HG03378 (cell line): ENCODE results near the gene PCYT1A.
"Not testable (repeated sequence)": the region's sequence is repeated elsewhere in the genome, so short reads cannot be mapped to it uniquely, and the experiment has no call there.

Experiments used
- ATAC-seq: cut with Tn5 transposase; IDR thresholded peaks from one replicate; pipeline ENCODE4 v1.9.1; 2021; ENCODE audit warnings: mild to moderate bottlenecking, moderate library complexity; ENCODE audit not compliant: unreplicated experiment

The PCYT1A gene

DNA sequence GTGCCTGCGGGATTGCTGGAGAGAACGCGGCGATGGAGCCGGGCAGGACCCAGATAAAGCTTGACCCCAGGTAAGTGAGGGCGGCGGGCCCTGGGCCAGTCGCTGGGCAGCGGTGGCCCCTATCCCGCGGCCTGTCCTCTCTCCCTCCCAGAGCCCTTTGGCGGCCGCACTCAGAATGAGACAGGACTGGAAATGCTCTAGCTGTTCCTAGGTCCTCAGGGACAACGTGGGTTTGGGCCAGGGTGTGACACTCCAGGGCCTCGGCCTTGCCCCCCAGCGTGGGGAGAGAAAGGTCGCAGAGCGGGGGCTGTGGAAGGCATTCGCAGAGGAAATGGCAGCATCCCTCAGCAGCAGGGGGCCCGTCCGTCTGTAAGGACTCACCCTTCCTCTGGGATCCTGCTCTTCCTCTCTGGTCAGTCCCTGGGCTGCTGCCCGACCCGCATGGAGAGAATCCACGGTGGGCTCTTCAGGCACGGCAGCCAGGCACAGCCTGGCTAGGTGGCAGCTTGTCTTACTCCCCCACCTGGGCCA, 70.8 kb downstream of the PCYT1A start:
- no peak for ATAC-seq

DNA sequence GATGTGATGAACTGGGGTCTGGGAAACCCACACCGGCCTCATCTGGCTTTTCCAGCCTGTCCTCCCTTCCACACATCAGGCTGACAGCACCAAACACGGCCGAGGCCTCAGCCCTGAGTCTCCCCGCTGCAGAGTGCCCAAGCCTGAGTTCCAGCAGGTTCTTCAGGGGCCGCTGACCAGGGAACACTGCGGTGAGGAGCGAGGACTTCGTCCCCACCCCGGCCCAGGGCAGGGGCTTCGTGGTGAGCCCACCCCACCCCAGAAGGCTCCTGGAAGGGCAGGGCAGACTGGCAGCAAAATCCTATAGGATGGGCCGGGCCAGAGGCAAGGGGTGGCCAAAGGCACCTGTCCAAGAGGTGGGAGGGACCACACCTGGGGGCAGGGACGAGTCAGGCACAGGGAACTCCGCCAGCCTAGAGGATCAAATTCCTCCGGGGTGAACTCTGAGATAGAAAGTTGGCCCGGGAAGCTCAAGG, 71.4 kb downstream of the PCYT1A start, which contains the start of gene SLC51A:
Gene SLC51A, plus strand, starts transcription at position 446 of the 476 bp plus-strand sequence. CDS start 179 bp downstream, outside the sequence.
- no peak for ATAC-seq

DNA sequence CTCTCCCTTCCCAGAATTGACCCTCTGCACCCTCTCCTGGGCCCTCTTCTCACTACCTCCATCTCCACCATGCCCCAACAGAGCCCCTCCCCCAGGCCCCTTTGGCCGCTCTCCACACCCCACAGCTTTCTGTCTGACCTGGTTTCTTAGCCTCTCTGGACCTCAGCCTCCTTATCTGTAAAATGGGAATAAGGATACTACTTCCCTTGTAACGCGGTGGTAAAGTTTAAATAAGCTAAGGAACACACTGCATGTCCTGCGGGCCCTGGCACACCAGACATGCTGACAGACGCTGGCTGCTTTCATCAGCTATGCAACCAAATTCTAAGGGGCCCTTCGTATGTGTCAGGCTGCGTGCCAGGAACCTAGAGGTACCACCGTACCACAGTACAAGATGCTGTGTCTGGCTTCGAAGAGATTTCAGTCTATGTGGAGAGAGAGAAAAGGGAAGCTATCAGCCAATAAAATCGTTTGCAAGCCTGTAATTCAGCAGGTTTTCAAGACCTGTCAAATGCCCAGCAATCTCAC, 72.0 kb downstream of the PCYT1A start:
- no peak for ATAC-seq

DNA sequence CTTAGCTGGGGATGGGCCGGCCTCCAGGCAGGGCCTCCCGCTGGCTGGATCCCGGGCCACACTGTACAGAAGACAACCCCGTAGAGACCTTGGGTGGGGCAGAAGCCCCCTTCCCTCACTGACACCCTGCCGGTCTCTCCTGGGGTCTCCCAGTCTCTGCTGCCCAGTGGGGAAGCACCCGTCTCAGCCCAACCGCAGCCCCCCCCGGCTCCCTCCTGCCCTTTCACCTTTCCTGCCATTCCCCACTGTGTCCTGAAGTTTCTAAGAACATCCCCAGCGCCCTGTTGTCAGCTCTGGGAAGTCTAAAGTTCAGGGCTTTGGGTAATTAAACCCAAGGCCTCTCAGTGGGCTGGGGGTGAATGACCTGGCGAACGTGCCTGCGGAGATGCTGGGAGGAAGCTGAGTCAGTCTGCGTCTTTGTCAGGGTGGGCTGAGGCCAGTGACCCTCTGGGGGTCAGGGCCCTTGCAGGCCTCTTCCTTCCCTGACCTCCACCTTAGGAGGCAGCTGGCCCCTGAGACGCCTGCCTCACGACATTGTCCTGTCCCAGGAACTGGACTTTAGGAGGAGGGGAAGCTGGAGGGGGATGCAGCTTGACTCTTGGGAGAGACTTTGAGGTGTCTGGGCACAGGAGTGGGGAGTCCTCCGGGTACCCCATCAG, 72.6 kb downstream of the PCYT1A start:
- ATAC-seq: no peak

DNA sequence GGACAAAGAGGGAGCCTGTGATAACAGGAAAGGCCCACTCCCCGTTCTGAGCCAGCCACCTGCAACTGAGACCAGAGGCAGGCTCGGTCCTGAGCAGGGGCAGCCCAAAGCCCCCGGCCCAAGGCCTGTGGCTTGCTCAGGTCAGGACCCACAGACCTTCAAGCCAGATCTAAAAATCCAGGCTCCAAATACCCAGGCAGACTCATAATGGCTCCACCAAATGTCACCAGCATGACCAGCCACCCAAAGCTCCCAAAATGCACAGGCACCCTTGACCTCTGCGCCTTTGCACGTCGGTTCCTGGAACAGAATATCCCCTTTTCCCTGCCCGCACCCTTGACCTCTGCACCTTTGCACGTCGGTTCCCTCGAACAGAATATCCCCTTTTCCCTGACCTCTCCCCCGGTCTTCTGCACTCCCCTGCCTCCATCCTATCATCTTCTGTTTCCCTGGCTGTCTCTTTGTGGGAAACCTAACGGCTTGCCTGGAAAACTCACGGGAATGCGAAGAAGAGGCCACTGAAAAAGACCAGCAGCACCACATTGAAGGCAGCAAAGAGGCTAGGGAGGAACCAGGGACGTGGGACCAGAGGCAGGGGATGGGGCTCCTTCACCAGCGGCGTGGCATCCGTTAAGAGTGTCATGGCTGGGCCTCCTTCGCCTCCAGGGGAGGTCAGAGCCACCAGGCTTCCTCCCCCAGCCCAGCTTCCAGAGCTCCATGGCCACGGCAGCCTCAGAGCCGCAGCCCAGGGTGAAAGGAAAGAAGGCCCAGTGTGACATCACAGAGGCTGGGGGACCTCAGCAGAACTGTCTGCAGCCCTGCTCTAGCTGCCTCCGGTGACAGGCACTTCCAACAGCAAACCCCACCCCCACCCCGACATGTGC, 76.6 kb downstream of the PCYT1A start, which contains the start of gene ZDHHC19:
Gene ZDHHC19, minus strand, starts transcription at position 728 of the 884 bp plus-strand sequence. Its CDS starts 85 bp downstream, at position 643.
- no peak for ATAC-seq

DNA sequence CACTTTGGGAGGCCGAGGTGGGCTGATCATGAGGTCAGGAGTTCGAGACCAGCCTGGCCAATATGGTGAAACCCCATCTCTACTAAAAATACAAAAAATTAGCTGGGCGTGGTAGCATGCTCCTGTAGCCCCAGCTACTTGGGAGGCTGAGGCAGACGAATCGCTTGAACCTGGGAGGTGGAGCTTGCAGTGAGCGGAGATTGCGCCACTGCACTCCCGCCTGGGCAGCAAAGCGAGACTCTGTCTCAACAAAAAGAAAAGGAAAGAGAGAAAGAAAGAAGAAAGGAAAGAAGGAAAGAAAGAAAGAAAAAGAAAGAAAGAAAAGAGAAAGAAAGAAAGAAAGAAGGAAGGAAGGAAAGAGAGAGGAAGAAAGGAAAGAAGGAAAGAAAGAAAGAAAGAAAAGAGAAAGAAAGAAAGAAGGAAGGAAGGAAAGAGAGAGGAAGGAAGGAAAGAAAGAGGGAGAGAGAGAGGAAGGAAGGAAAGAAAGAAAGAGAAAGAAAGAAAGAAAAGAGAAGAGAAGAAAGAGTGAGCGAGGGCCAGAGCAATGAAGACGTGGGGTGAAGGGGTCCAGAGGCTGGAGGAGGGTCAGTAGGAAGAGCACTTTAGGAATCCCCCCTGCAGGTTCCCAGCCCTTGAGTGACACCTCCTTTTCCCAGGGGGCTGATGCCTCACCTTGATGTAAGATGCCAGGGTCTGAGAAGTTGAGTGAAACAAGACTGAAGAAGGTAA, 77.4 kb downstream of the PCYT1A start:
- not testable (repeated sequence) for ATAC-seq

DNA sequence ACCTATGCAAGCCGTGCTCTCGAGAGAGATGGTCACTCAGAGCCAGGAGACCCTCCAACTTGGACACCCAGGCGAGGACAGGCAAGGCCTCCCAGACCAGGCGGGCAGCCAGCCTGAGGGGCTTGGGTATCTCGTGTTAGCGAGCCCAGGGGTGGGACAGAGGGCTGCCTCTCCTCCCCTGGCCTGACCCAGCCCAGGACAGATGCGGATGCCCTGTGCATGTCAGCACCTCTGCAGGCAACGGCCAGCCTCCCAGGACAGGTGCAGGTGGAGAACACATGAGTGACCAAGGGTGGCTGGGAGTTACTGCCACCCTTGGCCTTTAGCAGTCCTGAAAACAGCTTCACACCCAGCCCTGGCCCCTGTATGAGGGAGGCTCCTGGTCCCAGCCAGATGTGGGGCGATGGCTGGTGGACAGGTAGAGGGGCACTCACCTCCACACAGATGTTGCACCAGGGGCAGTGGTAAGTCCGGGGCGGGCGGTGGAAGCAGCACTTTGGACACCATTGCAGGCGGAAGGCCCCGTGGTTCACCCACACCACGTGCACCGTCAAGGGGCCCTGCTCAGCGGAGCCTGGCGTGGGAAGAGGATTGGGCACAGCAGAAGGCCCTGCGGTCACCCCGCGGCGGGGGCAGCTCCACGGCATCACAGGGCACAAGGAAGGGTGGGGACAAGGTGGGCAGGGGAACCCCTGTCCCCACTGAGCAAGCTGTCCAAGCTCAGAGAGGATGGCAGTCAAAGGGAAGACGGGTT, 78.4 kb downstream of the PCYT1A start:
- ATAC-seq: no peak

DNA sequence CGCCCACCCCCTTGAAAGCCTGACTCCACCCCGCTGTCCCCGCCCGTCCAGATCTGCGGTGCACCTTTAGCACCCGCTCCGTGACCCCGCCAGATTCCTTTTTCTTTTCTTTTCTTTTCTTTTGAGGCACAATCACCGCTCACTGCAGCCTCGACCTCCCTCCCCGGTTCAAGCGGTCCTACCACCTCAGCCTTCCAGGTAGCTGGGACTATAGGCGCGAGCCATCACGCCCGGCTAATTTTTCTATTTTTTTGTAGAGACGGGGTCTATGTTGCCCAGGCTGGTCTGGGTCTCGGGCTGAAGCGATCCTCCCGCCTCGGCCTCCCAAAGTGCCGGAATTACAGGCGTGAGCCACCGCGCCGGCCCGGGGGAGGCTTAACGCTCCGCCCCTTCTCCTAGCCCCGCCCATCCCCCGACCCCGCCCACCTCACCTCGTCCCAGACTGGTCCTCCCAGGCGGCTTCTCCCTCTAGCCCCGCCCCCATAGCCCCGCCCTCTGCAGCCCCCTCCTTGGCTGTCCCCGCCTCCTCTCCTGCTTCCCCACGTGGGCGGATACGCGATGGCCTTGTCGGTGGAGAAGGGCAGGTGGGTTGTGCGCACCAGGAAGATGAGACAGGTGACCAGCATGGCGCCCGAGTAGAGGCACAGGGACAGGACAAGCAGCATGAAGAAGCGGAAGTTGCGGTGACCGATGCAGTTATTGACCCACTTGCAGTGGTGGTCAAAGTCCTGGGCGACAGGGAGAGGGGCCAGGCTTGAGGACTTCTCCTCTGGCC, 79.5 kb downstream of the PCYT1A start:
- no peak for ATAC-seq

DNA sequence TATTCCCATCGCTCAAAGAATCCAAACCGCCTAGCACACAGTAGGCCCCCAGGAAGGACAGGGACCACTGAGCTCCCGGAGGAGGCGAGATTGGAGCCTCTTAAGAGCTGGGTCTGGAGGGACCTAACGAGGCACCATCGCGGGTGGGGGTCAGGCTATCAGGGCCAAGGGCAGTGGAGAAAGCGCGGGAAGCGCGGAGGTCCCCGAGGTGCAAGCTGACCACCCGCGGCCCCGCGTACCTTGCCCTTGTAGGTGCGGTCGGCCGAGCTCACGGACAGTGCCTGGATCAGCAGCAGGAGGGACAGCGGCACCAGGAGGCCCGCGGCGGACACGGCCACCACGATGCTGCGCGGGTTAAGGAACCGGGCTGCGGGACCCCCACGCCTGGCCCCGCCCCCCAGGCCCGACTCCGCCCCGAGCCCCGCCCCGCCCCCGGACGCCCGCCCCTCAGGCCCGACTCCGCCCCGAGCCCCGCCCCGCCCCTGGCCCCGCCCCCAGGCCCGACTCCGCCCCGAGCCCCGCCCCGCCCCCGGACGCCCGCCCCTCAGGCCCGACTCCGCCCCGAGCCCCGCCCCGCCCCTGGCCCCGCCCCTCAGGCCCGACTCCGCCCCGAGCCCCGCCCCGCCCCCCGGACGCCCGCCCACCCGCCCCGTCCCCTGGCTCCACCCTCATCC, 80.2 kb downstream of the PCYT1A start:
- no peak for ATAC-seq

DNA sequence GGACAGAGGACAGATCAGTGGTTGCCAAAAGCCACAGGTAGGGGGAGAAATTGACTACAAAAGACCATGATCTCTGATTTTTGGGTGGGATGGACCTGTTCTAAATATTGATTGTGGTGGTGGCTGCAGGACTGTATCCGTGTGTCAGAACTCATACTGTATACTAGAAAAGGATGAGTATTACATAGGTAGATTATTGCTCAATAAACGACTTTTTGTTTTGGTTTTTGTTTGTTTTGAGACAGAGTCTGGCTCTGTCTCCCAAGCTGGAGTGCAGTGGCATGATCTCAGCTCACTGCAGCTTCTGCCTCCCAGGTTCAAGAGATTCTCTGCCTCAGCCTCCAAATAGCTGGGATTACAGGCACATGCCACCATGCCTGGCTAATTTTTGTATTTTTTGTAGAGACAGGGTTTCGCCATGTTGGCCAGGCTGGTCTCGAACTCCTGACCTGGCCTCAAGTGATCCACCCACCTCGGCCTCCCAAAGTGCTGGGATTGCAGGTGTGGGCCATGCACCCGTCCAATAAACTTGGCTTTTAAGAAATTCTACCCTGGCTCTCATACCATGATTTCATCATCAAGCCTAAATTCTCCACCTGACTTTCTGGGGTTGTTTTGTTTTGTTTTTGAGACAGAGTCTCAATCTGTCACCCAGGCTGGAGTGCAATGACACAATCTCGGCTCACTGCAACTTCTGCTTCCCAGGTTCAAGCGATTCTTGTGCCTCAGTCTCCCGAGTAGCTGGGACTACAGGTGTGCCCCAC, 81.9 kb downstream of the PCYT1A start:
- ATAC-seq: not testable (repeated sequence)

DNA sequence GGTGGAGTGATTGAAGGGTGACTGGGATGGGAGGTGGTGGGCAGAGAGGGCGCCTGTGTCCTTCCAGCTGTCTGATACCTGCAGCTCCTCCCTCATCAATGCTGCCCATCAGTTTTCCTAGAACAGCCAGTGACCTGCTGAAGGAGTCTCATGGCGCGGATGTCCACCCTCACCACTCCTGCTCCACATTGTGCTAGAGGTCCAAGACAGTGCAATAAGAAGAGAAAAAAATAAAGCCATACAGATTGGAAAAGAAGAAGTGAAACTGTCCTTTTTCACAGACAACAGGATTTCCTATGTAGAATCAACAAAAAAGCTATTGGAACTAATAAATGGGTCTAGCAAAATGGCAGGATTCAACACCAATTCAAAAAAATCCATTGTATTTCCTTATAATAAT, 83.7 kb downstream of the PCYT1A start:
- ATAC-seq: no peak

DNA sequence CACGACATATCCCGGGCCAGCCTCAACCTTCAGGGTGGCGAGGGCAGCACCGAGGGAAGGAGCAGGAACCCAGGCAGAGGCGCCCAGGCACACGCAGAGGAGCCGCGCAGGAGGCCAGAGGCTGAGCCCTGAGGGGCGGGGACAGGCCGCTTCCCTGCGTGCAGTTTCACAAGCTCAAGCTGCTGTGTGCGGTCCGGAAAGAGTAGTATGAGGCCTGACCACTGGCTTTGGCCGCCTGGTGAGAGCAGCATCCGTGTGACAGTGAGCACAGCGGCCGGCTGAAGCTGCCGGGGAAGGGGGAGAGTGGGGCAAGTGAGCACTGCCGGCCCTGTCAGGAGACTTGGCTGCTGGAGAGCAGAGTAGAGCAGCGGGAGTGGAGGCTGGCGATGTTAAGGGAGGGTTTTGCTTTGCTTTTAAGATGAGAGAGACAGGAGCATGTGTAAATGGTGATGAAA, 85.0 kb downstream of the PCYT1A start:
- no peak for ATAC-seq

DNA sequence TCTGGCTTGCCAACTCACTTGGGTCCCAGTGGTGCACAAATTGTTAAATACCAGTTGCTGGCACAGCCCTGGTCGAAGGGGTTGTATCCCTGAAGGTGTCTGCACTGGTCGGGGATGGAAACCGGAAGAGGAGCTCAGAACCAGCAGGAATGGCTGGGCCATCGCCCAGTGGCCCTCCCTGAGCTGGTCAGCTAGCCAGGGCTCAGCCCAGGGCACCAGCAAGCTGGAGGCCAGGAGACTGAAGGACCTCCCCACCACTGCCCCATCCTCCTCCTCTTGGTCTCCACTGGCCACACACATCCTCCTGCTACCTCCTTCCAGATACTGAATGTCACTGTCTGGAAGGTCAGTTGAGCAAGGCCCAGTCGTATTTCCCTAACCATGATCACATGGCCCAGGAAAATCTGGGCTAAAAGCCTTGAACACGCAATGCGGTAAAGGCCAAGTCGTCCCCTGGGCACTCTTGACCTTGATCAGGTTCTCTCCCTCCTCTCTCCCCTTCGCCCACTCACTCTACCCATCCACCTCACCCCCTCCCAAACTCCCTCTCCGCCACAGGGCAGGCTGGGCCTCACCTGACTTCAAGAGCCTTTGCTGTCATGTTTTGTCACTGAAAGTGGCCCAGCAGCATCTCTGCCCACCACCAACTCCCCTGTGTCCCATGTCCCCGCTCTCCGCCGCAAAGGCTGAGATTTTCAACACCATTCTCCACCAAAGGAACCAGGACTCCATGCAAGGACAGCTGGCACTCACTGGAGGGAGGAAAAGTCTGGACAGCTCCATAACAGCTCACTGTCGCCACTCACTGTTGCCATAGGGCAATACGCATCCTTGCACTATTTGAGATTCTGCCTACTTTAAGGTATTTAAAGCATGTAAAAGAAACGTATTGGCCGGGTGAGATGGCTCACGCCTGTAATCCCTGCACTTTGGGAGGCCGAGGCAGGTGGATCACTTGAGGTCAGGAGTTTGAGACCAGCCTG, 88.5 kb downstream of the PCYT1A start:
- ATAC-seq: no peak

DNA sequence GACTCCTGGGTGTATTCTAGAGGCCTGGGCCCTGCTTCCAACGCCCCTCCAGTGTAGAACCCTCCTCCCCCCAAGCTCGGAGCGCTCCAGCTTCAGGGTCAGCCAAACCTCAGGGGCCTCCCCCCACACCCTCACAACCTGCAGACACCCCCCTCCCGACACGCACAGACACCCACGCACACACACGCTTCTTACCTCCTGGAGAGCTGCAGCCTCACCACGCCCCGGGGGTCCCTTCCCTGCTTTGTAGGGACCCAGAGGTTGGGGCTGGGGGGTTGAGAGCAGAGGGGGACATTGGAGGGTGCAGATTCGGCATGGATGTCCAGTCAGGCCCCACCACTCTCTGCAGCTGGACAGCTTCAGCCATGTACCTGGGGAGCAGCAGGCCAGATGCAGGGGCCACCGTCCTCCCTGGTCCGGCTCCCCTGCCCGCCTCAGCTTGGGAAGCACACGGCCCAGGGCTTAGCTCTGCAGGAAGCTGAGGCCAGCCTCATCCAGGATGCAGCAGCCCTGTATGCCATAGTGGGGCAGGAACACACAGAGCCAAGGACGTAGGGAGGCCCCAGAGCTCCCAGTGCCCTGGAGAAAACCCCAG, 89.3 kb downstream of the PCYT1A start:
- ATAC-seq: no peak

DNA sequence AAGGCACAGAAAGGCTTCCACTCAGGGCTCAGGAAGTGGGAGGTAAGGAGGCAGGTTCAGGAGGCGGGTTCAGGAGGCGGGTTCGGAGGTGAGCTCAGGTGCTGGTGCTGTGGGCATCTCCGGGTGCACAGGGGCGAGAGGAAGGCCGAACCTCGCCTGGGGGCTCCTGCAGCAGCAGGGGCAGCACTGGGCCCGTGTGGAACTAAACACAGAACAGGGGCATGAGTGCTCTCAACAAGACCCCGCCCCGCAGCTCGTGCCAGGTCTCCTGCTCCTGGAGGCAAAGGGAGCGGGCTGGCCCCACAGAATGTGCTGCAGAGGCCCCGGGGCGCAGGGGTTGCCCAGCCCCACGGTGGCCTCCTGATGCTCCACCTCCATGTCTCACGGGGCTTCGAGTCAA, 90.0 kb downstream of the PCYT1A start:
- no peak for ATAC-seq

DNA sequence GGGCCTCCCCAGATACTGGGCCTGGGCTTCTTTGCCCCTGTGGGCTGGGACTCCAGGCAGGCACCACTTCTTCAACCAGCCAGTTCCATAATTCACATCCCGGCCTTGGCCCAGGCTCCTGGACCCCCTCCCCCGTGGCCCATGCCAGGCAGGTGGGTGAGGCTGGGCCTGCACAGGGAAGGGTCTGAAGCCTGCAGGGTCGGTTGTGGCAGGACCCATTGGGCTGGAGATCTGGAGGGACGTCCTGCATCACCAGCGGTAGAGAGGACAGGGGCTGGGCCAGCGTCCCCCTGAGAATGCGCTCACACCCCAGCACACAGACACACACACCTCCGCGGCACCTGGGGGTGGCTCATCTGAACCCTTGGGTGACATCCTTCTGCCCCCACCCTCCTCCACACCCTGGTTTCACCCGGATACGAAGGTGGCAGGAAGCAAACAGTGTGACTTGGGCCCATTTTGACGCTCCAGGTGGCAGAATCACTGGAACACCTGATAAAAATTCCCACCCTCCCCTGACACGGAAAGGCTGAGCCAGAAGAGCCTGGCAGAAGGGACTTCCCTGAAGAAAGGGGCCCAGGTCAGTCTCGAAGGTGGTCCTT, 91.8 kb downstream of the PCYT1A start:
- ATAC-seq: no peak
